Prostate gland (tissue), 2 donors: Measurements from ENCODE around the gene GID8. TPM values are rescaled to one million over a fixed set of nuclear protein-coding genes. Genes with fewer than 3 reads are reported as not detected.

Experiments used
- DNase-seq: peaks from one replicate; pipeline ENCODE4 v3.0.0-alpha.2; 2019; ENCODE audit warnings: low spot score
- H3K27ac ChIP-seq, 2 donors: fragments of 200-600 bp; sonication (generic); 2 replicates each; pipeline ENCODE4 v1.5.1; 2017 to 2019
- H3K27me3 ChIP-seq: fragments of 200-600 bp; sonication (generic); replicated peaks from 2 replicates; pipeline ENCODE4 v1.5.1; 2019; ENCODE audit not compliant: insufficient read depth
- H3K36me3 ChIP-seq, 2 donors: fragments of 200-600 bp; sonication (generic); 1 replicate in 1 of 2; 2 replicates in 1 of 2; pipeline versions ENCODE4 v1.5.1 to v1.8.1; 2017 to 2019
- H3K4me1 ChIP-seq: fragments of 200-600 bp; sonication (generic); replicated peaks from 2 replicates; pipeline ENCODE4 v1.5.1; 2019
- H3K4me3 ChIP-seq, 2 donors: fragments of 200-600 bp; sonication (generic); 2 replicates each; pipeline ENCODE4 v1.5.1; 2017 to 2019
- H3K9me3 ChIP-seq: fragments of 200-600 bp; sonication (generic); 2 replicates; pipeline ENCODE4 v1.5.1; 2017
- CTCF ChIP-seq, 4 experiments: fragments of 200-600 bp in 2 of 4; fragments of 450-650 bp in 2 of 4; sonication (generic) in 2 of 4; IDR thresholded peaks; 1 replicate in 3 of 4; 2 replicates in 1 of 4; pipeline ENCODE4 v1.5.1; 2016 to 2019; ENCODE audit warnings: antibody characterized with exemption in 4 of 4, mild to moderate bottlenecking in 2 of 4, moderate library complexity in 2 of 4
- POLR2A ChIP-seq: fragments of 450-650 bp; IDR thresholded peaks from one replicate; pipeline ENCODE4 v1.6.1; 2016; ENCODE audit warnings: antibody characterized with exemption, mild to moderate bottlenecking
- POLR2AphosphoS5 ChIP-seq: sonication (generic); formaldehyde crosslinking; IDR thresholded peaks from one replicate; pipeline ENCODE4 v1.6.1; 2017; ENCODE audit warnings: antibody characterized with exemption
- WGBS: methylation state at CpG from one replicate; pipeline ENCODE4 v1.1.5; 2018; 5-methylcytosine and 5-hydroxymethylcytosine counted together
- intact Hi-C: fragments of 100-400 bp; cut with DNase I; formaldehyde crosslinking; loops from one replicate; pipeline ENCODE4 v1.14.2; 2022
- total RNA-seq, 2 donors: library from RNA; depleted of rRNA; stranded (reverse); fragments of >200 nt; gene quantifications; one replicate each; pipeline ENCODE4 v1.1.0, GENCODE V29; 2016

Gene GID8
- total RNA-seq, 2 donors from 2014 or later = 38.7 to 42.7 TPM

GRCh38 chr20:62945771-62946339 lies 7.9 kb downstream of the GID8 start:
- intact Hi-C loops = no loop called here
- H3K27ac ChIP-seq = no peak overlapping the region
- H3K4me1 ChIP-seq = peaks cover 4% of the 10 kb centered on the region
- DNase-seq = no peak
- H3K9me3 ChIP-seq = no peaks in the 10 kb centered on the region
- peaks cover 3 to 7% of the 10 kb centered on the region in 2 donors for H3K36me3 ChIP-seq
- no peak for TF ChIP-seq POLR2A
- no peak for TF ChIP-seq CTCF (IDR thresholded peaks at IDR 0.05)
- no peak for TF ChIP-seq POLR2AphosphoS5
- H3K4me3 ChIP-seq = no peak overlapping the region
- H3K27me3 ChIP-seq = no peaks in the 10 kb centered on the region
- WGBS = 90% methylated on average over 25 of the region's 25 CpGs

GRCh38 chr20:62946918-62947317 lies 9.0 kb downstream of the GID8 start:
- no peaks in the 10 kb centered on the region for H3K9me3 ChIP-seq
- H3K4me3 ChIP-seq = no peak overlapping the region
- 75% methylated on average over 10 of the region's 10 CpGs for WGBS
- TF ChIP-seq POLR2AphosphoS5 (no peak), POLR2A (no peak), CTCF (IDR thresholded peaks at IDR 0.05) (no peak)
- no peak overlapping the region for H3K27ac ChIP-seq
- intact Hi-C loops = no loop called here
- no peaks in the 10 kb centered on the region for H3K27me3 ChIP-seq
- DNase-seq = no peak
- H3K4me1 ChIP-seq = no peaks in the 10 kb centered on the region
- H3K36me3 ChIP-seq = peaks cover 3 to 7% of the 10 kb centered on the region in 2 donors

GRCh38 chr20:62947532-62948300 lies 9.8 kb downstream of the GID8 start:
- Histone ChIP-seq H3K36me3 (peaks cover 3 to 7% of the 10 kb centered on the region in 2 donors), H3K4me3 (no peak overlapping the region), H3K4me1 (peaks cover 3% of the 10 kb centered on the region), H3K27ac (no peak overlapping the region), H3K9me3 (no peaks in the 10 kb centered on the region), H3K27me3 (no peaks in the 10 kb centered on the region)
- TF ChIP-seq POLR2AphosphoS5 = no peak
- no peak for TF ChIP-seq POLR2A
- TF ChIP-seq CTCF (IDR thresholded peaks at IDR 0.05) = no peak
- 92% methylated on average over 17 of the region's 17 CpGs for WGBS
- intact Hi-C loops = no loop called here
- DNase-seq = no peak

- no peak for DNase-seq
- no peak overlapping the region for H3K27ac ChIP-seq
- H3K36me3 ChIP-seq = peaks cover 0 to 7% of the 10 kb centered on the region in 2 donors
- peaks cover 9% of the 10 kb centered on the region for H3K4me1 ChIP-seq
- intact Hi-C loops = no loop called here
- no peak overlapping the region for H3K4me3 ChIP-seq
- no peaks in the 10 kb centered on the region for H3K9me3 ChIP-seq
- 93% methylated on average over 6 of the region's 6 CpGs for WGBS
- TF ChIP-seq POLR2A (no peak), POLR2AphosphoS5 (no peak), CTCF (IDR thresholded peaks at IDR 0.05) (no peak)
- H3K27me3 ChIP-seq = no peaks in the 10 kb centered on the region
Measured at GRCh38 chr20:62949153-62949821, 11.3 kb downstream of the GID8 start.
